ENCODE data around the gene ZNF446.

GRCh38 chr19:58519355-58520256 lies 43.5 kb downstream of the ZNF446 start, which contains the start of gene ZBTB45:
- TF ChIP-seq CTCF (conservative IDR thresholded peaks at IDR 0.05; ENCODE audit: low read depth, low read length) (peak; percentile 79), EZH2phosphoT487 (IDR thresholded peaks at IDR 0.05; ENCODE audit: borderline replicate concordance, low read length) (no peak)
